ENCODE measurements around the gene OR4D2. TPM values are rescaled to one million over a fixed set of nuclear protein-coding genes. Genes with fewer than 3 reads are reported as not detected.
A peak's percentile ranks its signal among the peaks of the same experiment; 100 is the strongest.
"Not testable (repeated sequence)": the region's sequence is repeated elsewhere in the genome, so short reads cannot be mapped to it uniquely, and the experiment has no call there.

Gene OR4D2
- total RNA-seq, 1 donor from 2014 or later, result not detected

GRCh38 chr17:58136669-58137279 lies 30.0 kb upstream of the OR4D2 start:
- no peak for DNase-seq
- Histone ChIP-seq H3K9me3 (no peaks in the 10 kb centered on the region), H3K36me3 (no peaks in the 10 kb centered on the region), H3K4me1 (no peaks in the 10 kb centered on the region), H3K27ac (no peak overlapping the region), H3K27me3 (peaks cover 22% of the 10 kb centered on the region), H3K4me3 (no peak overlapping the region)
- intact Hi-C loops (cut with DNase I), result no loop called here
- peak; percentile 47 for ATAC-seq
- TF ChIP-seq CTCF (IDR thresholded peaks at IDR 0.05), result peak; percentile 24

GRCh38 chr17:58141505-58141904 lies 25.3 kb upstream of the OR4D2 start:
- Histone ChIP-seq H3K36me3 (no peaks in the 10 kb centered on the region), H3K27ac (no peak overlapping the region), H3K4me1 (no peaks in the 10 kb centered on the region), H3K27me3 (peaks cover 16% of the 10 kb centered on the region), H3K9me3 (peaks cover 5% of the 10 kb centered on the region), H3K4me3 (no peak overlapping the region)
- intact Hi-C loops (cut with DNase I), result no loop called here
- DNase-seq (no peak), ATAC-seq (no peak)
- TF ChIP-seq CTCF (IDR thresholded peaks at IDR 0.05), result no peak

DNA sequence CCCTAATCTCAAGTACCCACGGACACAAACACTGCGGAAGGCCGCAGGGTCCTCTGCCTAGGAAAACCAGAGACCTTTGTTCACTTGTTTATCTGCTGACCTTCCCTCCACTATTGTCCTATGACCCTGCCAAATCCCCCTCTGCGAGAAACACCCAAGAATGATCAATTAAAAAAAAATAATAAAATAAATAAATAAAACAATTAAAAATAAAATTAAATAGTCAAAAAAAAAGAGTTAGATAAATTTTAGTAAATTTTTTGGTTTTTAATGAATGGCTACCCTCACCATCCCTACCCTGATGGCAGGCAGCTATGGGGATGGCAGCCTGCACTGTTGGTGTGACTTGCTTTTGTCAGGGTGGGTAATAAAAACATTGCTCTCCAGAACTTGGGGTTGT lies 23.4 kb upstream of the OR4D2 start:
- H3K4me3 ChIP-seq; H3K27ac ChIP-seq; ATAC-seq; H3K36me3 ChIP-seq; intact Hi-C loops (cut with DNase I); H3K9me3 ChIP-seq; H3K4me1 ChIP-seq; DNase-seq: not testable (repeated sequence)
- peaks cover 11% of the 10 kb centered on the region for H3K27me3 ChIP-seq

DNA sequence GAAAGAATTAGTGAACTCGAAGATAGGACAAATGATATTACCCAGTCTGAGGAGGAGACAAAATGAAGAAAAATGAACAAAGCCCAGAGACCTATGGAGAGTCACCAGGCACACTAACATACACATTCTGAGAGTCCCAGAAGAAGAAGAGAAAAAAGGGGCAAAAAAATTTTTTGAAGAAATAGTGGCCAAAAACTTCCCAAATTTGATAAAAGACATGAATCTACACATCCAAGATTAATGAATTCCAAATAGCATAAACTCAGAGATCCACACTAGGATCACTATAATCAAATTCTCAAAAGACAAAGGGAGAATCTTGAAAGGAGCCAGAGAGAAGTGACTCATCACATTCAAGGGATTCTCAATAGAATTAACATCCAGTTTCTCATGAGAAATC lies 22.0 kb upstream of the OR4D2 start:
- no peak overlapping the region for H3K27ac ChIP-seq
- H3K27me3 ChIP-seq, result peaks cover 1% of the 10 kb centered on the region
- no peak for DNase-seq
- no peak for TF ChIP-seq CTCF (IDR thresholded peaks at IDR 0.05)
- intact Hi-C loops (cut with DNase I), result no loop called here
- ATAC-seq, result no peak
- peaks cover 5% of the 10 kb centered on the region for H3K9me3 ChIP-seq
- H3K4me3 ChIP-seq, result no peak overlapping the region
- H3K4me1 ChIP-seq, result no peaks in the 10 kb centered on the region
- H3K36me3 ChIP-seq, result no peaks in the 10 kb centered on the region

DNA sequence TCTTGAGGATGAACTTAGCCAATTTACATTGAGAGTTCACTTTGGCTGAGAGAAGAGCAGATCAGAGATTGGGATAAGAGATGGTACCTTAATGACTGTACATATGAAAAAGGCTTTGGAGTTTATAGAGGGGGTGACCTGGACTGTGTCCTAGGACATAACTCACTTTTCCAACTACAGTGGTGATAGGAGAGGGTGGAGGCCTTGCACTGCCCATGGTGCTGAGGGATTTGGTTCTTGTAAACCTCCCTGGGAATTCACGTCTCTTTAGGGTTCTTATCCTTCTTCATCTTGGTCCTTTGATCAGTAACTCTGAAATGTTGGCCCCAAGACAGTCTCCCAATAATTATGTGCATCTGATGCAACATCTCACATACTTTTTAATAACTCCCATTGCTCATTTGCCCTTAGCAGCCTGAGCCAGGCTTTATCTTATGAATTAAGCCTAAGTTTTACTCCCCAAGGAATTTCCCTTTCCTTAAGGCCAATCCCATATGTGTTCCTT lies 18.8 kb upstream of the OR4D2 start, which contains the start of gene OR4D1:
OR4D1 (plus strand) TSS at position 455 of the 505 bp plus-strand sequence. CDS start 6,770 bp downstream, outside the sequence.
- Histone ChIP-seq H3K36me3 (no peaks in the 10 kb centered on the region), H3K27me3 (peaks cover 4% of the 10 kb centered on the region), H3K27ac (no peak within 1 kb of the TSS), H3K4me1 (no peaks in the 10 kb centered on the region), H3K4me3 (no peak within 1 kb of the TSS), H3K9me3 (peaks cover 5% of the 10 kb centered on the region)
- ATAC-seq (no peak), DNase-seq (no peak)
- TF ChIP-seq CTCF (IDR thresholded peaks at IDR 0.05), result no peak
- intact Hi-C loops (cut with DNase I), result no loop called here

DNA sequence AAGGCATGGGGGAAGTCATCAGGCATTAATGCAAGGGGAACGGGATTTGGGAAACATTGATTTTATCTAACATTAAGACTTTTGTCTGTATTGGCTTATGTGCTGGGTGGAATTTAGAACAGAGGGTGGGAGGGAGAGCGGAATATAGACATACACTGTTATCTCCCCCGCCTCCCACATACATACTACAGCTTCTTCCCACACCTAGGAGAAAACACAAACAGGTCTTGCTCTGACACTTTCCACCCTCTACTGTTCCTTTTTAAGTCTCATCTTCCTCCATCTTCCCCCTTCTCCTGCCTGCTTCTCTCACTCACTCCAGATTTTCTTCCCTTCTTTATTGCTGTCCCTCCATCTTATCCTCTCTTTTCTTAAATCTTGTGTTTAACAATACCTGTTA lies 18.2 kb upstream of the OR4D2 start:
- Histone ChIP-seq H3K27me3 (peaks cover 4% of the 10 kb centered on the region), H3K4me3 (no peak overlapping the region), H3K4me1 (no peaks in the 10 kb centered on the region), H3K36me3 (no peaks in the 10 kb centered on the region), H3K9me3 (peaks cover 5% of the 10 kb centered on the region), H3K27ac (no peak overlapping the region)
- ATAC-seq (no peak), DNase-seq (no peak)
- intact Hi-C loops (cut with DNase I), result no loop called here
- no peak for TF ChIP-seq CTCF (IDR thresholded peaks at IDR 0.05)

Measured in upper lobe of right lung (tissue), 1 donor.